HG02759 (cell line): ENCODE results near the gene ALKAL2.
"Not testable (repeated sequence)": the region's sequence is repeated elsewhere in the genome, so short reads cannot be mapped to it uniquely, and the experiment has no call there.

ENCODE experiments used
- ATAC-seq: cut with Tn5 transposase; IDR thresholded peaks from one replicate; pipeline ENCODE4 v1.9.1; 2021; ENCODE audit warnings: mild to moderate bottlenecking, moderate library complexity; ENCODE audit not compliant: unreplicated experiment

The ALKAL2 gene, protein sequence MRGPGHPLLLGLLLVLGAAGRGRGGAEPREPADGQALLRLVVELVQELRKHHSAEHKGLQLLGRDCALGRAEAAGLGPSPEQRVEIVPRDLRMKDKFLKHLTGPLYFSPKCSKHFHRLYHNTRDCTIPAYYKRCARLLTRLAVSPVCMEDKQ

GRCh38 chr2:287911-288757 lies at the start of gene ALKAL2:
Gene ALKAL2 (minus strand): TSS chr2:288091. CDS start chr2:287835, 256 bp downstream.
- peak; percentile 28 for ATAC-seq

DNA sequence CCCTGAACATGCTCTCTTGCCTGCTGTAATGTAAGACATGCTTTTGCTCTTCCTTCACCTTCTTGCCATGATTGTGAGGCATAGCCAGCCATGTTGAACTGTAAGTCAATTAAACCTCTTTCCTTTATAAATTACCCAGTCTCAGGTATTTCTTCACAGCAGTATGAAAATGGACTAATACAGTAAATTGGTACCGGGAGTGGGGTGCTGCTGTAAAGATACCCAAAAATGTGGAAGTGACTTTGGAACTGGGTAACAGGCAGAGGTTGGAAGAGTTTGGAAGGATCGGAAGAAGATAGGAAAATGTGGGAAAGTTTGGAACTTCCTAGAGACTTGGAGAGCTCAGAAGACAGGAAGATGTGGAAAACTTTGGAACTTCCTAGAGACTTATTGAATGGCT lies 49.1 kb upstream of the ALKAL2 start:
- ATAC-seq = not testable (repeated sequence)

- ATAC-seq = no peak
Observed at GRCh38 chr2:336360-336759, 48.5 kb upstream of the ALKAL2 start.

DNA sequence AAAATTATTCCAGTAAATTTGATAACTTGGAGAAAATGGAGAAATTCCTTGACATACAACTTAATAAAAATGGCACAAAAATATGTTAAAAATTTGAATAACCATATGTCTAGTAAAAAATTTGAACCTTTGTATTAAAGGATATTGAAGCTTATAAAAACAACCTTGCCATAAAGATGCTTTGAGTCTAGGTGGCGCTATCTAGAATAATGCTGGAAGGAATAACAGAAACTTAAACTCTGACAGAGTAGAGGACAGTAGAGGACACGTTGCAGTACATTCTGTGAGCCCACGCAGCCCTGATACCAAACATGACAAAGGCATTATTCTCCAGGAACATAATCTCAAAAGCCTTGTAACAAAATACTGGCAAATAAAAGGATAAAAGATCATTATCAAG lies 44.7 kb upstream of the ALKAL2 start:
- no peak for ATAC-seq

DNA sequence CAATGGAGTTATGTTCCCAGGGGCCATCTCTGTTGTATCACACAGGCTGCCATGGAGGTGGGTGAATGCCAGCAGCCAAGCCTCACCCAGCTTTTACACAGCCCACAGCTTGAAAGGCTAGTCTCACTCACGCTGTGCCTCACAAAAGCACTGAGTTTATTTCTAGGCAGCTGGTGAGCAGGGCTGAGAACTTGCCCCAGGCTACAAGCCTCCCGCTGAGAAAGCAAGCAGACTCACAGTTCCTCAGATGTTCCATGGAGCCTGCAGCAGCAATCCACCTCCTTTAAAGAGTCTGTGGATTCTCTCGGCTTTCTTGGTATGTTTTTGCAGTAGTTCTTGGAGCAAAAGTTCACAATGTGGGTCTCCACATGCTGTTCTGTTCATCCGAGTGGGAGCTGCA lies 40.9 kb upstream of the ALKAL2 start:
- ATAC-seq = no peak

DNA sequence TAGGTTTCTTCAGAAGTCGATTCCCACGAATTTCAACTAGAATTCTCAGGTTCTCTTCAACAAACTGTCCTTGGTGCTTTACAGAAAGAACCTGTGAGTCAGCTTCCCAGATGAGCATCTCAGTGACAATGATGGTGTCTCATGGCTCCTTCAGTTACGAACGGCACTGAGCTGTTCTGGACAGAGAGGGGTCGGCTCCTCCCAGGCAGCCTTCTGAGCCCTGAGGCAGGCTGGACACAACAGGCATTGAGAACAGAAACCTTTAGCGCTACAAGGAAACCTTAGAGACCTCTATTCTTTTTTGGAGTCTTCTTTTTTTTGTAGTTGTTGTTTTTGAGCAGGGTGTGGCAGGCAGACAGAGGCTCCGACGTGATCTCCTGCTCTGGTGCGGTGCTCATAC lies 35.1 kb upstream of the ALKAL2 start:
- ATAC-seq = no peak

GRCh38 chr2:322326-322725 lies 34.4 kb upstream of the ALKAL2 start:
- ATAC-seq = no peak

- ATAC-seq = no peak
Observed at GRCh38 chr2:320561-320960, 32.7 kb upstream of the ALKAL2 start.

- ATAC-seq = no peak
Observed at GRCh38 chr2:319059-319600, 31.2 kb upstream of the ALKAL2 start.

- no peak for ATAC-seq
Observed at GRCh38 chr2:317501-318424, 29.9 kb upstream of the ALKAL2 start.

GRCh38 chr2:316381-316780 lies 28.5 kb upstream of the ALKAL2 start:
- ATAC-seq = no peak

DNA sequence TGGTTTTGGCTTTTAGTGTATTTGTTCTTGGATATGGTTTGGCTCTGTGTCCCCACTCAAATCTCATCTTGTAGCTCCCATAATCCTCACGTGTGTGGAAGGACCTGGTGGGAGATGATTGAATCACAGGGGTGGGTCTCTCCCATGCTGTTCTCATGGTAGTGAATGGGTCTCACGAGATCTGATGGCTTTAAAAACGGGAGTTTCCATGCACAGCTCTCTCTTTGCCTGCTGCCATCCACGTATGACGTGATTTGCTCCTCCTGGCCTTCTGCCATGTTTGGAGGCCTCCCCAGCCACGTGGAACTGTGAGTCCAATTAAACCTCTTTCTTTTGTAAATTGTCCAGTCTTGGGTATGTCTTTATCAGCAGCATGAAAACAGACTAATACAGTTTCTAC lies 28.0 kb upstream of the ALKAL2 start:
- not testable (repeated sequence) for ATAC-seq

DNA sequence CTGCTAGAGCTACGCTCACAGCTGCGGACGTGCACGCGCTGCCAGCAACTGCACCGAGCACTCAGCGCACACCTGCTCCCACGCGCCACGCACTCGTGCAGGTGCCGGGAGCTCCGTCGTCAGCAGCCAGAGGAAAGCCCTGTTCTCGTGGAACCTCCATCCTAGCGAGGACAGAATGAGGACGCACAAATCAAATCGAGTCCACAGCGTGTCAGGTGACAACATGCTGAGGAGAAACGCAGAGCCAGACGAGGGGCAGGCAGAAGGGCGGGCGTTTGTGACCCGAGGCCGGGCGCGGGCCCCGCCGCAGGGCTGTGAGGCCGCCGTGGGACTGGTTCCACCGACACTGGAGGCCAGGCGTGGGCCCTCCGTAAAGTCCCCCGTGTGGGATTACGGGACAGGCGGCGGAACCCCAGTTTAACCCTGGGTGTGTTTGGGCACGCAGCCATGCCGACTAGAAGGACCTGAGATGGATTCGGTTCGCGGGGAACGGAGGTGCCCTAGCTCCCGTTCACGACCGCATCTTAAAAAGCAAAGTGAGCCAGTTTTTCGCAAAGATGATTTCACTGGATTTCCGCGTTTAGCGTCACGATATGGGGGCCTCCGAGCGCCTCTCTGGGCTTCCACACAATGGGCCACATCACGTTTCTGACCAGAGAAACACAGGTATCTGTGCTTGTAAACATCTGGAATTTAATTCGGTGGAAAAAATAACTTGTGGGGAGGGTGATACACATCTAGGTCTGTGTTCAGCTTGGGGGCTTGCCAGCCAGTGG lies 26.9 kb upstream of the ALKAL2 start:
- ATAC-seq = no peak

GRCh38 chr2:313991-314390 lies 26.1 kb upstream of the ALKAL2 start:
- ATAC-seq = no peak

- ATAC-seq = no peak
Observed at GRCh38 chr2:310994-311393, 23.1 kb upstream of the ALKAL2 start.

DNA sequence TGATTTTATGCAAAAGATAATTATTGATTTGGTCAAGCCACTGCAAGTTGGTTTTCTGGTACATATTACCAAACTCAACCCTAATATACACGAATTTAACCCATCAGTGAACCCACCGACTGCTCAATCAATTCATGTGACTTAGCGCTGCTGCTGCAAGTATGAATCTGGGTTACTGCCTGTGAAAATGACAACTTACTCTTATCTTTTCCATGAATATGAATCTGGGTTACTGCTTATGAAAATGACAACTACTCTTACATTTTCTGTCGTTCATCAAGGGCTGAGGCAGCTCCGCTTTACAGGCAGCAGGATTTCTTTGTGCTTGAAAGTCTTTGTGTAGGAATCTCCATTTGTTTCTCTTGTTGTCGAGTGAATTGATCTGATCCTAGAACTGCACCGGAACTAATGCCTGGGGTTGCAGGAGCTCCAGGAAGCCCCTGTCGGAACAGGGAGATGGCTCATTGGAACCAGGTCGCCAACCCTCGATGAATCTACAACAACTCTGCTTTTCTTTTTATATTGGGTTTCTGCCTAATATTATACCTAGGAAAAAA lies 22.1 kb upstream of the ALKAL2 start:
- no peak for ATAC-seq

GRCh38 chr2:309148-309953 lies 21.5 kb upstream of the ALKAL2 start:
- no peak for ATAC-seq

GRCh38 chr2:305366-305765 lies 17.5 kb upstream of the ALKAL2 start:
- ATAC-seq = no peak

DNA sequence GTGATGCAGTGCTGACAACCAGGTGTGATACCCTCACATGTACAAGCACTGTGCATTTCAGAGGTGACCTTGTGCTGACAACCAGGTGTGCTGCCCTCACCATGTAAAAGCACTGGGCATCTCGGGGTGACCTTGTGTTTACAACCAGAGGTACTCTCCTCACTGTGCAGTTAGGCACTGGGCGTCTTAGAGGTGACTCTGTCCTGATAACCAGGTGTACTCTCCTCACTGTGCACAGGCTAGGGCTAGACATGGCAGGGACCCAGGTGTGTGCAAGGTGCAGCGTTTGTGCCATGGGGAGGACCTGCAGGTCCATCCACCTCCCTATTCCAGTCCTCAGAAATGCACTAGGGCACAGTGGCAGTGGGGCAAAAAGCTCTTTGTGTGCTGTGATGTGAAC lies 8.5 kb upstream of the ALKAL2 start:
- ATAC-seq = no peak
